ENCODE data around the gene SMAP2. TPM values are rescaled to one million over a fixed set of nuclear protein-coding genes. Genes with fewer than 3 reads are reported as not detected.
"Not testable (repeated sequence)": the region's sequence is repeated elsewhere in the genome, so short reads cannot be mapped to it uniquely, and the experiment has no call there.

SMAP2 gene
- polyA plus RNA-seq, 2 of the 4 experiments (the other 2 are of a cell fraction) = 6.4 to 7.7 TPM

DNA sequence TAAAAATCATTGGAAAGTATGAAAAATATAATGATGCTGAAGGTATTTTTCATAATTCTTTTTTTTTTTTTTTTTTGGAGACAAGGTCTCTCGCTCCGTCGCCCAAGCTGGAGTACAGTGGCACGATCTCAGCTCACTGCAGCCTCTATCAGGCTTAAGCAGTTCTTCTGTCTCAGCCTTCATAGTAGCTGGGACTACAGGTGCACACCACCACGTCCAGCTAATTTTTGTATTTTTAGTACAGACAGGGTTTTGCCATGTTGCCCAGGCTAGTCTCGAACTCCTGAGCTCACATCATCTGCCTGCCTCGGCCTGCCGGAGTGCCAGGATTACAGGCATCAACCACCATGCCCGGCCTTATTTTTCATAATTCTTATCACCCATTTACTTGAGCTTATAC lies 13.3 kb downstream of the SMAP2 start (continued):
- TF ChIP-seq, protein P1, sequence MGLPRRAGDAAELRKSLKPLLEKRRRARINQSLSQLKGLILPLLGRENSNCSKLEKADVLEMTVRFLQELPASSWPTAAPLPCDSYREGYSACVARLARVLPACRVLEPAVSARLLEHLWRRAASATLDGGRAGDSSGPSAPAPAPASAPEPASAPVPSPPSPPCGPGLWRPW (IDR thresholded peaks at IDR 0.05) = no peak
- TF ChIP-seq SMC3 (IDR thresholded peaks at IDR 0.05) = no peak

- FAIRE-seq; H3K4me2 ChIP-seq; H3K27ac ChIP-seq; POLR2A ChIA-PET; H3K9me3 ChIP-seq; DNase-seq (ENCODE audit: low read depth in 1 of 2, low spot score in 1 of 2); ATAC-seq; H3K4me3 ChIP-seq: not testable (repeated sequence)
- 90% methylated on average over 9 of the region's 38 CpGs for WGBS (ENCODE audit: missing lambda C conversion rate)
- CTCF ChIA-PET = interaction anchor here (1.5 to 1.7 kb wide), 2 partner anchors 18 to 47 kb away, joined by 3 to 4 read pairs; no protein-coding TSS in a partner anchor
- peaks cover 17% of the 10 kb centered on the region; the same call in 2 of the 3 replicates for H3K4me1 ChIP-seq
Measured at GRCh38 chr1:40387381-40388306, 14.1 kb downstream of the SMAP2 start.

GRCh38 chr1:40388456-40389321 lies 15.2 kb downstream of the SMAP2 start:
- FAIRE-seq; DNase-seq (ENCODE audit: low read depth in 1 of 2, low spot score in 1 of 2); H3K27ac ChIP-seq; H3K4me3 ChIP-seq; POLR2A ChIA-PET; ATAC-seq; H3K9me3 ChIP-seq; H3K4me2 ChIP-seq: not testable (repeated sequence)
- peaks cover 17% of the 10 kb centered on the region; the same call in 2 of the 3 replicates for H3K4me1 ChIP-seq
- 95% methylated on average over 27 of the region's 28 CpGs for WGBS (ENCODE audit: missing lambda C conversion rate)
- CTCF ChIA-PET = interaction anchor here (1.5 to 1.7 kb wide), 2 partner anchors 17 to 46 kb away, joined by 3 to 4 read pairs; no protein-coding TSS in a partner anchor

- Histone ChIP-seq H3K9me3 (no peaks in the 10 kb centered on the region), H3K4me3 (no peak overlapping the region), H3K4me2 (peak overlapping the region; percentile 28; the same call in 2 of the 3 replicates), H3K27ac (no peak overlapping the region), H3K4me1 (peaks cover 13% of the 10 kb centered on the region; the same call in 2 of the 3 replicates)
- ATAC-seq (no peak), DNase-seq (ENCODE audit: low read depth in 1 of 2, low spot score in 1 of 2) (no peak), FAIRE-seq (no peak)
- no peak for TF ChIP-seq ZSCAN20 (CRISPR knock-in tag; IDR thresholded peaks at IDR 0.05)
- no peak for TF ChIP-seq HDAC2 (IDR thresholded peaks at IDR 0.05)
- TF ChIP-seq HOXB5 (CRISPR knock-in tag; IDR thresholded peaks at IDR 0.05) = no peak
- TF ChIP-seq RFX5 (IDR thresholded peaks at IDR 0.05) = no peak
- ChIA-PET POLR2A (no interaction called here), CTCF (interaction anchor here (1.6 kb wide), 1 partner anchor 15 kb away, joined by 7 read pairs; no protein-coding TSS in a partner anchor)
- 79% methylated on average over 3 of the region's 3 CpGs for WGBS (ENCODE audit: missing lambda C conversion rate)
Measured at GRCh38 chr1:40389322-40389803, 15.8 kb downstream of the SMAP2 start.

GRCh38 chr1:40389871-40390560 lies 16.5 kb downstream of the SMAP2 start:
- H3K27ac ChIP-seq = no peak overlapping the region
- WGBS (ENCODE audit: missing lambda C conversion rate) = 49% methylated on average over 4 of the region's 4 CpGs
- no peak for TF ChIP-seq SMC3 (IDR thresholded peaks at IDR 0.05)
- no peak for TF ChIP-seq KDM1A (IDR thresholded peaks at IDR 0.05; ENCODE audit: low read depth)
- TF ChIP-seq RAD21 (conservative IDR thresholded peaks at IDR 0.05 in 1 of 2, IDR thresholded peaks at IDR 0.05 in 1 of 2) = no peak
- TF ChIP-seq POLR2A (IDR thresholded peaks at IDR 0.05; ENCODE audit: low read length) = no peak
- no peak for TF ChIP-seq HEYL (CRISPR knock-in tag; IDR thresholded peaks at IDR 0.05)
- no peak for TF ChIP-seq JUNB (IDR thresholded peaks at IDR 0.05)
- no peak for TF ChIP-seq SREBF2 (IDR thresholded peaks at IDR 0.05)
- TF ChIP-seq, protein P2, sequence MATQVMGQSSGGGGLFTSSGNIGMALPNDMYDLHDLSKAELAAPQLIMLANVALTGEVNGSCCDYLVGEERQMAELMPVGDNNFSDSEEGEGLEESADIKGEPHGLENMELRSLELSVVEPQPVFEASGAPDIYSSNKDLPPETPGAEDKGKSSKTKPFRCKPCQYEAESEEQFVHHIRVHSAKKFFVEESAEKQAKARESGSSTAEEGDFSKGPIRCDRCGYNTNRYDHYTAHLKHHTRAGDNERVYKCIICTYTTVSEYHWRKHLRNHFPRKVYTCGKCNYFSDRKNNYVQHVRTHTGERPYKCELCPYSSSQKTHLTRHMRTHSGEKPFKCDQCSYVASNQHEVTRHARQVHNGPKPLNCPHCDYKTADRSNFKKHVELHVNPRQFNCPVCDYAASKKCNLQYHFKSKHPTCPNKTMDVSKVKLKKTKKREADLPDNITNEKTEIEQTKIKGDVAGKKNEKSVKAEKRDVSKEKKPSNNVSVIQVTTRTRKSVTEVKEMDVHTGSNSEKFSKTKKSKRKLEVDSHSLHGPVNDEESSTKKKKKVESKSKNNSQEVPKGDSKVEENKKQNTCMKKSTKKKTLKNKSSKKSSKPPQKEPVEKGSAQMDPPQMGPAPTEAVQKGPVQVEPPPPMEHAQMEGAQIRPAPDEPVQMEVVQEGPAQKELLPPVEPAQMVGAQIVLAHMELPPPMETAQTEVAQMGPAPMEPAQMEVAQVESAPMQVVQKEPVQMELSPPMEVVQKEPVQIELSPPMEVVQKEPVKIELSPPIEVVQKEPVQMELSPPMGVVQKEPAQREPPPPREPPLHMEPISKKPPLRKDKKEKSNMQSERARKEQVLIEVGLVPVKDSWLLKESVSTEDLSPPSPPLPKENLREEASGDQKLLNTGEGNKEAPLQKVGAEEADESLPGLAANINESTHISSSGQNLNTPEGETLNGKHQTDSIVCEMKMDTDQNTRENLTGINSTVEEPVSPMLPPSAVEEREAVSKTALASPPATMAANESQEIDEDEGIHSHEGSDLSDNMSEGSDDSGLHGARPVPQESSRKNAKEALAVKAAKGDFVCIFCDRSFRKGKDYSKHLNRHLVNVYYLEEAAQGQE (IDR thresholded peaks at IDR 0.05) = no peak
- no peak for TF ChIP-seq HOXB13 (CRISPR knock-in tag; IDR thresholded peaks at IDR 0.05; ENCODE audit: low read depth)
- TF ChIP-seq HDAC2 (IDR thresholded peaks at IDR 0.05) = no peak
- no peak for TF ChIP-seq FOSL2 (IDR thresholded peaks at IDR 0.05)
- TF ChIP-seq FOSL2 (CRISPR knock-in tag; IDR thresholded peaks at IDR 0.05) = no peak
- TF ChIP-seq CHD2 (IDR thresholded peaks at IDR 0.05; ENCODE audit: low read length, partially characterized antibody) = no peak
- TF ChIP-seq ESRRA (IDR thresholded peaks at IDR 0.05; ENCODE audit: borderline replicate concordance, low read length) = no peak
- no peak for TF ChIP-seq FOSB (CRISPR knock-in tag; IDR thresholded peaks at IDR 0.05)
- TF ChIP-seq, protein P3, sequence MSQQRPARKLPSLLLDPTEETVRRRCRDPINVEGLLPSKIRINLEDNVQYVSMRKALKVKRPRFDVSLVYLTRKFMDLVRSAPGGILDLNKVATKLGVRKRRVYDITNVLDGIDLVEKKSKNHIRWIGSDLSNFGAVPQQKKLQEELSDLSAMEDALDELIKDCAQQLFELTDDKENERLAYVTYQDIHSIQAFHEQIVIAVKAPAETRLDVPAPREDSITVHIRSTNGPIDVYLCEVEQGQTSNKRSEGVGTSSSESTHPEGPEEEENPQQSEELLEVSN (IDR thresholded peaks at IDR 0.05; ENCODE audit: borderline replicate concordance, low read depth) = no peak

More at GRCh38 chr1:40389871-40390560, 16.5 kb downstream of the SMAP2 start:
- ChIA-PET POLR2A (no interaction called here), CTCF (interaction anchor here (0.8 to 1.6 kb wide), 3 partner anchors 15 to 246 kb away, joined by 3 to 7 read pairs (median 4); no protein-coding TSS in a partner anchor)
- DNase-seq (ENCODE audit: low read depth in 1 of 2, low spot score in 1 of 2) (peak in 1 of 2 experiments; percentile 7), FAIRE-seq (no peak), ATAC-seq (no peak)
- Histone ChIP-seq H3K4me2 (peak overlapping the region; percentile 28; the same call in 2 of the 3 replicates), H3K9me3 (no peaks in the 10 kb centered on the region), H3K4me1 (peaks cover 10% of the 10 kb centered on the region; the same call in 2 of the 3 replicates), H3K4me3 (no peak overlapping the region)

All from A549 (cell line).